Measurements from ENCODE around the gene MED1.
"Not testable (repeated sequence)": the region's sequence is repeated elsewhere in the genome, so short reads cannot be mapped to it uniquely, and the experiment has no call there.

MED1 gene

DNA sequence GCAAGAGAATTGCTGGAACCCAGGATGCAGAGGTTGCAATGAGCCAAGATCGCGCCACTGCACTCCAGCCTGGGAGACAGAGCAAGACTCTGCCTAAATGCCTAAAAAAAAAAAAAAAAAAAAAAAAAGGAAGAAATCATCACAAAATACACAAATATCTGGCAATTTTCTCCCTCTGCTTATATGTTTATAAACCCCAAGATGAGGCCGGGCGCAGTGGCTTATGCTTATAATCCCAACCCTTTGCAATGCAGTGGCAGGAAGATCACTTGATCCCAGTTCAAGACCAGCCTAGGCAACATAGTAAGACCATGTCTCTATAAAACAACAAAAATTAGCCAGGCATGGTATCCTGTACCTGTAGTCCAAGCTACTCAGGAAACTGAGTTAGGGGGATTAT, 21.5 kb downstream of the MED1 start:
- no peak for DNase-seq

GRCh38 chr17:39416141-39416540, 34.9 kb downstream of the MED1 start:
- DNase-seq = no peak

DNA sequence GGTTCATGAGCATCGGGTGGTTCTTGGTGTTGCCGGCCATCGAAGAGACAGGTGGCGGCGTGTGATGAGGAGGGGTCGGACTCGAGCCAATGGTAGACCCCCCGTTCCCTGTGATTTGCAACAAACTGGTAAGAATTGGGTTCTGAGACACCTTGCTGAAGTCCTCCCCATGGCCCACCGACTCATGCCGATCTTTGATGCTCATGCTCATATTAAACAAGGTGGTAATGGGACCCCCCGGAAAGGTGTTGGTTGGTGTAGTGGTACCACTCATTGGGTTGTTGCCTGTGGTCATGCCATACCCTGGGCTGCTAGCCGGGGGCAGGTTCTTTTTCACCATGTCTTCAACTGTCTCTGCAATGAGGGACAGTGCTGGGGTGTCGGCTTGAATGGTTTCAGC, 40.8 kb downstream of the MED1 start:
- DNase-seq = no peak

DNA sequence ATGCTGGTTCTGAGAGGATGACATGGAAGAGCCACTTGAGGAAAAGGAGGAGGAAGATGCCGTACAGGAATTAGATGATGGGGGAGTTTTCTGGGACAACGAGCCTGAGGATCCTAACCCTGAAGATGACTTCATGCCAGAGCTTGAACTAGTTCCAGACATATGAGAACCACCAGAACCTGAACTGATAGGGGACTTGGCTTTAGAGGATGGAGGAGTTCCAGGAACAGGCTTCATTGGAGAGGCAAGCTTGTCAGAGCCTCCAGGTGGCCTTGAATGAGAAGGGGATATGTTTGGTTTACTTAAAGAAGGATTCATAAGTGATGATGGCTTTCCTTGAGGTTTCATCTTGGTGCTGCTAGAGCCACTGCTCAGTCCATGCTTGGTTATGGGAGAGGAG, 42.7 kb downstream of the MED1 start:
- no peak for DNase-seq

DNA sequence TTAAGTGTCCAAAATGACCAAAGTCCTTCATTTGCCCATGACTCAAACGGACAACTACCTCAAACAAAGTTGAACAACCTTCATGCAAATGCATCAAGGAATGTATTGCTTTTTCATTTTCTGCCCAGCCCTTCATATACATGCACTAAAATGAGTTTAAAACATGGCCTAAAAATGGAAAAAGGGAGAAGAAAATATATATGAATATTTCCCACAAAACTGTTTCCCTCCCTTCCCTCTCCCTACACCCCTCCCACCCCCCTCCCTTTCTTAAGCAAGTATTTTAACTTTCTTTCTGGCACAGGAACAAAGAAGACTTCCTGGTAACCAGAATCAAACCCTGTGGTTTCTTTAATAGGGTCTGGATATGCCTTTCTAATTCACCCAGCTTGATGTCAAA, 44.1 kb downstream of the MED1 start:
- no peak for DNase-seq

DNA sequence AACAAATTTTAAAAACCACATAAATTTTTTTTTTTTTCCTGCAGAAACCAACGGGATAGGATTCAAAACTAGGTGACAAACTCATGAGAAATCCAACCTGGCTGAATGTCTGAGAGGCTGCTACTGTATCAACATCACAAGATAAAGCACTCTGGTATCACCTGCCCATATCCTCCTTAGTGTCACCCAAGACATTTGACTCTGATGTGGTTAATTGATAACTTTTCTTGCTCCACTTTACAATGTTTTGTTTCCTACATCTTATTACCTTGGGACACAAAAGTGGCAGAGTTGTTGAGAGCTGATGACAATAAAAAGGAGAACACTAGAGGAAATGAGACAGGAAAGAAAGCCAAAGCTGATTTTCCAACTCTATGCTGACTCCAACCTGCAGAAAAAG, 45.6 kb downstream of the MED1 start:
- no peak for DNase-seq

DNA sequence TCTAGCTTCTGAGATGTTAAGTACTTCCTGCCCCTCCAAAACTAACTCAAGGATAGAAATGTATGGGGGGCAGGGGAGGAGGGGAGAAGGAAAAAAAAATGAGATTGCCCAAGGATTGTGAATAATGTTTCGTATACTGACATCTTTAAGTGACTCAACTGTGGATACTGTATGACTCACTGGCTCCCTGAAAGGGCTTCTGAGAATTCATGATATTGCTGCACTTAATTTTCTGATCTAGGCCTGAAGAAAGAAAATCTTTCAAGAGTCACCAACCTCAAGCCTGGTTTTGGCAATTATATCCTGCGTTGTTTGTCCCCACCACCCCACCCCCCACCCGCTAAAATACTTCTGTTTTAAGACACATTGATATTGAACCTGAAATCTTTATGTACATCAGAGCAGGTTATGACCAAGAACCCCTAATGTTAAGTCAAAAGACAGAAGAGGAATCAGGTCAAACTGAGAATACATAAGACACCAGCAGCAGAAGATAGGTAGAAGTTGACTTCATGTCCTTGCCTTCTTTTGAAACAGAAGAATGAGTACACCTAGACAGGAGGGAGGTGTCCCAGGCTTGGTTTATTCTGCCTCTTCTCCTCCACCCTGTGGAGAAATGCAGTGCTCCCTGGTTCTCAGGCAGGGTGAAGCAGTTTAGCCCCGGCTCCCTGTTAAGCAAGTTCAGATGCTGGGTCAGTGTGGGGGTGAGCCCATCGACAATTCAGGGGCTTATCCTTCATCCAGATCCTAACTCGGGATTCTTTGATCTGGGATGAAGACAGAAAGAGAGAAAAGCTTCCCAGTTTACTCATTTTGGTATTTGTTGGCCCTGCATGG, 46.3 kb downstream of the MED1 start:
- DNase-seq = no peak

DNA sequence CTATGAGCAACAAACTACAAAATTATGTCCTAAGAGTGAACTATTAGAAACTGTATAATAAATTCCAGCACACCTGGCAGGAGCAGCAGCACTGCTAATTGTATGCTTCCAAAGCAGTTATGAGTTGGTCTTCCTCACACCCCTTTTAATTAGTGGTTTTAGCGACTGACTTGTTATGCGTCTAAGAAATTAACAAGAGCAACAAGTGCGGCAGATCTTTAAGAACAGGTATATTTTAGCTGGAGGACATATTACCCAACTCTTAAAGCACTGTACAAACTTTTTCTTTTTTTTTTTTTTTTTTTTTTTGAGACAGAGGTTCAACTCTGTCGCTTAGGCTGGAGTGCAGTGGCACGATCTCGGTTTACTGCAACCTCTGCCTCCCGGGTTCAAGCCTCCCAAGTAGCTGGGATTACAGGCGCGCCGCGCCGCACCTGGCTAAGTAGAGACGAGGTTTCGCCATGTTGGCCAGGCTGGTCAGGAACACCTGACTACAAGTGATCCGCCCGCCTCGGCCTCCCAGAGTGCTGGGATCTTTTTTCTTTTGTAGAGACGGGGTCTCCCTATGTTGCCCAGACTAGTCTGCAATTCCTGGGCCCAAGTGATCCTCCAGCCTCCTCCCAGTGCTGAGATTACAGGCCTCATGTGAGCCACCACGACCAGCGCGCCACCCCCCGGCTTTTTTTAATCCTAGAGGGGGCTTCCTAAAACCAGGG, 48.0 kb downstream of the MED1 start:
- no peak for DNase-seq

DNA sequence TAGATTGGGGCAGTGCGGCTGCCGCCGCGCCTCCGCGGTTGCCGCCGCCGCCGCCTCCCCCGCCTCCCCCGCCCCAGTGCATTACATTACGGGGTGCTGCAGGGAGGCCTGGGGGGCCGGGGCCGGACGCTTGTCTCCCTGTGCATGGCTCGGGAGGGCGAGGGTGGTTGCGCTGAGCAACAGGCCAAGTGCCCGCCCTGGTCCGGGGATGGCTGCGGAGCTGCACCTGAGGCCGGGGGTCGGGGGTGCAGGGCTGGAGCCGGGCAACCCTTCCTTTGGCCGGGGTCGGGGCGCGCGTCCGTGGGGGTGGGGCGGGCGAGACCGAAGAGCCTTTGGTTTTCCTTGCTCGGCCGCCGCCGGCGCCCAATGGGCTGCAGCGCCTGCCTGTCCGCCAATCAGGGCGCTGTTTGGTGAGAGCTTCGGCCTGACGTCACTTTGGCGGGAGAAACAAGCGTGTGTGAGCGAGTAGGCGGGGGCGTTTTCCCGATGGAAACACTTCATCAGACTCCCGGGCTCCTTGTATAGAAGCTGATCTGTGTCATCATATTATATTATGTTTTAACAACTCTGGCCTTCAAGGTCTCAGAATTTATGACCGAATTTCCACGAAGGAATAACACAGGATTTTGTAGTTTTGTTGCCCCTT, 48.7 kb downstream of the MED1 start:
- DNase-seq = peak; percentile 89

- peak; percentile 95 for DNase-seq
Observed at GRCh38 chr17:39401412-39402243, 49.4 kb downstream of the MED1 start, which contains the start of gene FBXL20. TSS of gene FBXL20 (minus strand) at chr17:39401626. CDS start at chr17:39401402, 224 bp downstream.

DNA sequence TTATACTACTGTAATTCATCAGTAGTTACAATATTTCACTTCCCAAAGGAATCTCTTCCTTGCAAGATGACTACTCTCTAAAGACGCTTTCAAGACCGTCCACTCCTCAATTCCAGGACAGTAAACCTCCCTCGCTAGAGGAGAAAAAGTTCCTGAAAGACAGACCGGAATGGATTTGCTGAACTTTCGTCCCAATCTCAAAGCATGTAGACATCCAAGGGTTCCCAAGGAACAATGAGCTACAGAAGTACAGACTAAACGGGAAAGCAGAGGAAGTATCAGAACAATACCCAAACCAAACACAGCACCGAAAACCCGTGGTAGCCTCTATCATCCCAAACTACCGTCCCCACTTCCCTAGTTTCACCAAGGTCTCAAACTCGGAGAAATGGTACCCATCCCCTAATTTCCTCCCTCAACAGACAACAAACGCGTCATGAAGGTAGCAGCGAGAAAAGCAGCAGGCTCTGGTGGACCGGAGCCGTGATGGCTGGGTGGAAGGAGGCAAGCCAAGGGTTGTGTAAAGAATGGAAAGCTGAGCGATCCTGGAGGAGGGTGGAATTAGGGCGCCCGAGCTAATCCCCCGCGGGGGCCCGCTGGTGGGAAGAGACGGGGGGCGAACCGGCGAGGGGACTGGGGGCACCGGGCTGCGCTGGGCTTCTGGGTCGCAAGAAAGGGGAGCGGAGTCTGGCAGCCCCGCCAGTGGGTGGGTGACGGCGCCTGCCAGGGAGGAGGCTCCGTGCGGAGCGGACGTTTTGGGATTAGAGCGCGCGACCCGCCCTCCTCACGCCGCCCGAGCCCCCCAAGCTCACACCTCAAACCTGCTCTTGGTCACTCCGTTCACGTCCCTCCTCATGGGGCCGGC, 50.3 kb downstream of the MED1 start:
- peak; percentile 2 for DNase-seq

GRCh38 chr17:39399791-39400190, 51.3 kb downstream of the MED1 start:
- DNase-seq = no peak

GRCh38 chr17:39393736-39394135, 57.3 kb downstream of the MED1 start:
- no peak for DNase-seq

- DNase-seq = no peak
Observed at GRCh38 chr17:39391448-39391847, 59.6 kb downstream of the MED1 start.

DNA sequence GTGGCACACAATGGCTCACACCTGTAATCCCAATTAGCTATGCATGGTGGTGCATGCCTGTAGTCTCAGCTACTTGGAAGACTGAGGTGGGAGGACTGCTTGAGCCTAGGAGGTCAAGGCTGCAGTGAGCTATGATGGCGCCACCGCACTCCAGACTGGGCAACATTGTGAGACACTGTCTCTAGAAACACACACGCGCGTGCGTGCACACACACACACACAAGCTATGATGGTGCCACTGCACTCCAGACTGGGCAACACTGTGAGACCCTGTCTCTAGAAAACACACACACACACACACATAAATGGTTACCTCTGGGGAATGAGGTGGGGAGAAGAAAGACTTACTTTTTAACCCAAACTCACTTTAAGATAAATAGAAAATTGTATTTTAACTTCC, 66.0 kb downstream of the MED1 start:
- no peak for DNase-seq

DNA sequence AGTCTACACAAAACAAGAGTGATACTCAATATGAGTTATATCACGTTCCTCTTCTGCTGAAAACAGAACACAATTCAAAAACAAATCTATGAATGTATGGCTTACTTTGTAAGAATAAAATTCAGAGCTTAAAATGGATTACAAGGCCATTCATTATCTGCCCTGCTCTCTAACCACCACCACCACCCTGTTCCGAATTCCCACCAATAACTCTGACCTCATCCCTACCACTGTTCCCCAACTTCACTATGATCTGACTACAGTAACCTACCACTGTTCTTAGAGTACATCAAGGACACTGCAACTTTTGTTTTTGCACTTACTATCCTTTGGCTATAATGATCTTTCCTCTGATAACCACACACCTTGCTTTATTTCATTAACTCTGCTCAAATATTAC, 70.9 kb downstream of the MED1 start:
- no peak for DNase-seq

DNA sequence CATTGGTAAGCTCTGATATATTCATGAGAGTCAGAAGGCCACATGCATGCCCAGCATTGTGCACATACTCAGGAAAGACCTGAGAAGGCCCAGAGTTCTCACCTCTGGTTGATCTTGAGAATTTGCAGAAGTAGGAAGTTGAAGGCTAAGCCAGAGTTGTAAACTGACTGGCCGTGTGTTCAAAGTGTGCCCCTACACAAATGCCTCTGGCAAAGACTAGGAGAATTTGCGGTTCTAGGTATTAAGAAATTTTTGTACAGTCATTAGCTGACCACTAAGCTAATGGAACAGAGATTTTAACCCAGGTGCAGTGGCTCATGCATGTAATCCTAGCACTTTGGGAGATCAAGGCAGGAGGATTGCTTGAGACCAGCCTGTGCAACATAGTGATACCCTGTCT, 74.6 kb downstream of the MED1 start:
- DNase-seq = no peak

DNA sequence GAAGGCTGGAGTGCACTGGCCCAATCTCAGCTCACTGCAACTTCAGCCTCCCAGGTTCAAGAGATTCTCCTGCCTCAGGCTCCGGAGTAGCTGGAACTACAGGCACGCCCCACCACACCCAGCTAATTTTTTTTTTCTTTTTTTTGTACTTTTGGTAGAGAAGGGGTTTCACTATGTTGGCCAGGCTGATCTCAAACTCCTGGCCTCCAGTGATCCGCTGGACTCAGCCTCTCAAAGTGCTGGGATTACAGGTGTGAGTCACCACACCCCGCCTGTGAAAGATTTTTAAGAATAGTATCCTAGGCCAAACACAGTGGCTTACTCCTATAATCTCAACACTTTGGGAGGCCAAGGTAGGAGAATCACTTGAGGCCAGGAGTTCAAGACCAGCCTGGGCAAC, 83.3 kb downstream of the MED1 start:
- DNase-seq = not testable (repeated sequence)

DNA sequence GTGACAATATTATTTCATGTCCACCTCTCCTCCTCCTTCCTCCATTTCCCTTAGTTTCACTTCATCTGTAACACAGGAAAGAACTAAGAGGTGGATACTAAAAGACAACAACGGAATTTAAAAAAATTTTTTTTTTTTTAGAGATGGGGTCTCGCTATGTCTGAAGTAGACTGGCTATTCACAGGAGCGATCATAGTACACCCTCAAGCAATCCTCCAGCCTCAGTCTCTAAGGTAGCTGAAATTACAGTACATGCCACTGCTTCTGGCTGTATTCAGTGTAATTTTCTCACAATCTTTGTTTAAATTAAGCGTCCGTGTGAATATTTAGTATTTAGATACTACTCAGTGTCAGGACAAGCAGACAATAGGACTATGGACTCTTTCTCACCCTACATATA, 85.2 kb downstream of the MED1 start:
- DNase-seq = no peak

GRCh38 chr17:39365242-39365641, 85.8 kb downstream of the MED1 start:
- DNase-seq = no peak

DNA sequence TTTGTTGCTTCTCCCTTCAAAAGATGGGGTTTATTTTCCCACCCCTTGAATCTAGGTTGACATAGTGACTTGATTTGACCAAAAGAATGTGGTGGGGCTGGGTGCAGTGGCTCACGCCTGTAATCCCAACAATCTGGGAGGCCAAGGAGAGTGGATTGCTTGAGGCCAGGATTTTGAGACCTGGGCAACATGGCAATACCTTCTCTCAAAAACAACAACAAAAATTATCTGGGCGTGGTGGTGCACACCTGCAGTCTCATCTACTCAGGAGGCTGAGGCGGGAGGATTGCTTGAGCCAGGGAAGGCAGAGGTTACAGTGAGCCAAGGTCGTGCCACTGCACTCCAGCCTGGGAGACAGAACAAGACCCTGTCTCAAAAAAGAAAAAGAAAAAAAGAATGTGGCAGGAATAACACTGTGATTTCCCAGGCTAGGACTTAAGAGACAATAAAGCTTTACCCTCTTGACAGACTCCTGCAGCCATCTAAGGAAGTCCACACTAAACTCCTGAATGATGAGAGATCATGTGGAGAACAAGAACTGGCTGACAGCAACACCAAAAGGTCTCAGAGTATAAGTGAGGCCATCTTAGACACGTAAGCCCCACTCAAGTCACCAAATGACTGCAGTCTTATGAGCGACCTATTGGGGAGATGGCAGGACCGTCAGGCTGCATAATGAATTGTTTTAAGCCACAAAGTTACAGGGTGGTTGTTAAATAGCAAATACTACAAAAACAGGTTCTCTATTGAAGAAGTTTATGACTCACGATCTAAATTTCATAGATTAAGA, 86.6 kb downstream of the MED1 start:
- no peak for DNase-seq

Measured in CD4-positive, alpha-beta T cell treated with Interleukin-10 for 1 hour (primary cell).